Right lobe of liver (tissue), 6 donors: ENCODE measurements around the gene DIPK1B. TPM values are rescaled to one million over a fixed set of nuclear protein-coding genes. Genes with fewer than 3 reads are reported as not detected.

ENCODE experiments used
- ATAC-seq, 4 donors: fragments of 200-7000 bp; cut with Tn5 transposase; one replicate each; pipeline ENCODE4 v1.9.1; 2020; ENCODE audit warnings: mild to moderate bottlenecking in 4 of 4, moderate library complexity in 4 of 4
- DNase-seq, 3 donors: peaks; one replicate each; pipeline ENCODE4 v3.0.0-alpha.2; 2020
- H3K27ac ChIP-seq, 3 donors: fragments of 200-600 bp; one replicate each; pipeline ENCODE4 v1.8.0; 2022
- H3K27me3 ChIP-seq, 2 donors: fragments of 200-600 bp; one replicate each; pipeline ENCODE4 v1.8.0; 2022
- H3K36me3 ChIP-seq, 4 donors: fragments of 200-600 bp; sonication (generic) in 1 of 4; one replicate each; pipeline versions ENCODE4 v1.5.1 to v1.8.0; 2017 to 2022; ENCODE audit warnings: control low read depth in 1 of 4
- H3K4me1 ChIP-seq, 4 donors: fragments of 200-600 bp; sonication (generic) in 1 of 4; one replicate each; pipeline versions ENCODE4 v1.5.1 to v1.8.0; 2017 to 2022; ENCODE audit warnings: control low read depth in 1 of 4
- H3K4me3 ChIP-seq, 3 donors: fragments of 200-600 bp; one replicate each; pipeline ENCODE4 v1.8.0; 2022
- H3K9me3 ChIP-seq, 4 donors: fragments of 200-600 bp; sonication (generic) in 1 of 4; one replicate each; pipeline versions ENCODE4 v1.5.1 to v1.8.0; 2017 to 2022; ENCODE audit warnings: control low read depth in 1 of 4
- CTCF ChIP-seq, 4 donors: fragments of 200-600 bp in 3 of 4; fragments of 450-650 bp in 1 of 4; IDR thresholded peaks; one replicate each; pipeline versions ENCODE4 v1.5.1 to v1.8.0; 2016 to 2022; ENCODE audit warnings: antibody characterized with exemption in 4 of 4, mild to moderate bottlenecking in 2 of 4
- POLR2A ChIP-seq: fragments of 450-650 bp; IDR thresholded peaks from one replicate; pipeline ENCODE4 v1.6.1; 2017; ENCODE audit warnings: antibody characterized with exemption, mild to moderate bottlenecking
- WGBS: methylation state at CpG from one replicate; pipeline ENCODE4 v1.1.6; 2018; ENCODE audit warnings: low coverage, low lambda C conversion rate; ENCODE audit not compliant: insufficient coverage; ENCODE audit errors: missing lambda C conversion rate; 5-methylcytosine and 5-hydroxymethylcytosine counted together
- intact Hi-C, 2 donors: fragments of 100-400 bp; cut with DNase I; formaldehyde crosslinking; loops; one replicate each; pipeline versions ENCODE4 v1.11.2 to v1.14.1; 2022
- total RNA-seq, 6 experiments: library from RNA; depleted of rRNA in 2 of 6; stranded (reverse); fragments of >200 nt in 2 of 6; fragmentation: NEBNext Ultra II Directional in 3 of 6; extraction: Animal tissue kit (Norgen Biotek cat#: 25700) in 3 of 6; gene quantifications; one replicate each; pipeline versions ENCODE4 v1.1.0 to v1.2.4, GENCODE V29; 2016 to 2023
- donor health status: DM: no; HTN: yes; CAD: no.
- donor health status: DM: no; HTN: no; CAD: no.
- donor health status: DM: no; HTN: no; CAD: no.
- donor health status: DM: no; HTN: yes; CAD: no.
- donor health status: DM: no; HTN: yes; CAD: no.

Gene DIPK1B
- total RNA-seq, 6 experiments from 2014 or later: 1.4 to 7.7 (median 5.1) TPM

- no peak overlapping the region for H3K27ac ChIP-seq
- intact Hi-C loops: no loop called here
These were observed 20.8 kb upstream of the DIPK1B start for GRCh38 chr9:136691316-136692184.

GRCh38 chr9:136692185-136693134 is 19.9 kb upstream of the DIPK1B start:
- WGBS: 73% methylated on average over 5 of the region's 46 CpGs
- Histone ChIP-seq H3K4me1 (peaks cover 0 to 85% (median 43%) of the 10 kb centered on the region in 4 donors), H3K27me3 (no peaks in the 10 kb centered on the region), H3K4me3 (no peak overlapping the region), H3K36me3 (no peaks in the 10 kb centered on the region), H3K27ac (no peak overlapping the region), H3K9me3 (no peaks in the 10 kb centered on the region)
- TF ChIP-seq POLR2A: no peak
- intact Hi-C loops: no loop called here
- DNase-seq: peak in 1 of 3 donors; percentile 56
- no peak for ATAC-seq

More at GRCh38 chr9:136691316-136692184, 20.8 kb upstream of the DIPK1B start:
- Histone ChIP-seq H3K4me1 (peaks cover 0 to 83% (median 42%) of the 10 kb centered on the region in 4 donors), H3K27me3 (no peaks in the 10 kb centered on the region), H3K9me3 (no peaks in the 10 kb centered on the region), H3K36me3 (no peaks in the 10 kb centered on the region), H3K4me3 (no peak overlapping the region)
- DNase-seq (no peak), ATAC-seq (no peak)
- TF ChIP-seq CTCF (IDR thresholded peaks at IDR 0.05): no peak
- WGBS: 84% methylated on average over 4 of the region's 29 CpGs

GRCh38 chr9:136693135-136693489 is 19.3 kb upstream of the DIPK1B start:
- Histone ChIP-seq H3K27ac (peak overlapping the region in 2 of 3 donors; percentile 30 to 38), H3K4me3 (no peak overlapping the region)
- intact Hi-C loops: no loop called here

GRCh38 chr9:136693490-136694162 is 18.7 kb upstream of the DIPK1B start:
- intact Hi-C loops: no loop called here
- ATAC-seq (peak; percentile 41 to 64 (median 50)), DNase-seq (peak; percentile 86 to 91 (median 91))
- H3K27ac ChIP-seq: peak overlapping the region in 2 of 3 donors; percentile 30 to 38
- WGBS: 18% methylated on average over 7 of the region's 15 CpGs
- no peak overlapping the region for H3K4me3 ChIP-seq
- no peaks in the 10 kb centered on the region for H3K27me3 ChIP-seq
- H3K36me3 ChIP-seq: no peaks in the 10 kb centered on the region
- TF ChIP-seq CTCF (IDR thresholded peaks at IDR 0.05) (no peak), POLR2A (no peak)
- peaks cover 0 to 85% (median 42%) of the 10 kb centered on the region in 4 donors for H3K4me1 ChIP-seq
- H3K9me3 ChIP-seq: no peaks in the 10 kb centered on the region

More at GRCh38 chr9:136693135-136693489, 19.3 kb upstream of the DIPK1B start:
- Histone ChIP-seq H3K4me1 (peaks cover 0 to 86% (median 42%) of the 10 kb centered on the region in 4 donors), H3K27me3 (no peaks in the 10 kb centered on the region), H3K9me3 (no peaks in the 10 kb centered on the region), H3K36me3 (no peaks in the 10 kb centered on the region)
- no peak for DNase-seq
- 62% methylated on average over 12 of the region's 14 CpGs for WGBS
- peak in 1 of 4 donors; percentile 3 for TF ChIP-seq CTCF (IDR thresholded peaks at IDR 0.05)
- TF ChIP-seq POLR2A: no peak
- no peak for ATAC-seq
